GM21723 (cell line): ENCODE data around the gene DOK3.

ENCODE experiments used
- ATAC-seq: cut with Tn5 transposase; IDR thresholded peaks from one replicate; pipeline ENCODE4 v1.9.1; 2021; ENCODE audit warnings: mild to moderate bottlenecking, moderate library complexity; ENCODE audit not compliant: unreplicated experiment

The DOK3 gene

GRCh38 chr5:177514541-177514940 lies 4.9 kb upstream of the DOK3 start:
- ATAC-seq = no peak

- no peak for ATAC-seq
Observed at GRCh38 chr5:177513500-177513899, 3.9 kb upstream of the DOK3 start.

GRCh38 chr5:177512736-177513380 lies 3.2 kb upstream of the DOK3 start:
- ATAC-seq = no peak

- ATAC-seq = no peak
Observed at GRCh38 chr5:177511796-177512675, 2.4 kb upstream of the DOK3 start.

GRCh38 chr5:177511181-177511580 lies 1.6 kb upstream of the DOK3 start:
- ATAC-seq = no peak

GRCh38 chr5:177510567-177511053 lies 984 bp upstream of the DOK3 start:
- peak; percentile 40 for ATAC-seq

GRCh38 chr5:177509991-177510566 lies 453 bp upstream of the DOK3 start:
- ATAC-seq = peak; percentile 35

GRCh38 chr5:177508837-177509236 lies 789 bp downstream of the DOK3 start:
- peak; percentile 32 for ATAC-seq

GRCh38 chr5:177508221-177508611 lies 1.4 kb downstream of the DOK3 start:
- ATAC-seq = no peak

GRCh38 chr5:177507596-177508220 lies 1.9 kb downstream of the DOK3 start:
- ATAC-seq = no peak

GRCh38 chr5:177507165-177507564 lies 2.5 kb downstream of the DOK3 start:
- ATAC-seq = no peak

GRCh38 chr5:177505075-177505474 lies 4.6 kb downstream of the DOK3 start:
- ATAC-seq = no peak

GRCh38 chr5:177504086-177505056 lies 5.3 kb downstream of the DOK3 start:
- no peak for ATAC-seq

- no peak for ATAC-seq
Observed at GRCh38 chr5:177503351-177504085, 6.1 kb downstream of the DOK3 start.

- no peak for ATAC-seq
Observed at GRCh38 chr5:177502886-177503285, 6.7 kb downstream of the DOK3 start.

GRCh38 chr5:177501874-177502678 lies 7.5 kb downstream of the DOK3 start:
- ATAC-seq = no peak

GRCh38 chr5:177500685-177501522 lies 8.7 kb downstream of the DOK3 start:
- ATAC-seq = no peak

- no peak for ATAC-seq
Observed at GRCh38 chr5:177499842-177500241, 9.8 kb downstream of the DOK3 start.
